ENCODE measurements around the gene TNFRSF6B.
A peak's percentile ranks its signal among the peaks of the same experiment; 100 is the strongest.
"Not testable (repeated sequence)": the region's sequence is repeated elsewhere in the genome, so short reads cannot be mapped to it uniquely, and the experiment has no call there.

The TNFRSF6B gene

GRCh38 chr20:63711085-63711645, 14.7 kb downstream of the TNFRSF6B start:
- no peak for DNase-seq

GRCh38 chr20:63712191-63712590, 15.7 kb downstream of the TNFRSF6B start:
- DNase-seq = no peak

- no peak for DNase-seq
These were observed 18.4 kb downstream of the TNFRSF6B start for GRCh38 chr20:63714858-63715257.

- no peak for DNase-seq
These were observed 22.5 kb downstream of the TNFRSF6B start for GRCh38 chr20:63718996-63719395.

GRCh38 chr20:63722967-63723622, 26.6 kb downstream of the TNFRSF6B start:
- DNase-seq = not testable (repeated sequence)

GRCh38 chr20:63730189-63730733, 33.8 kb downstream of the TNFRSF6B start:
- not testable (repeated sequence) for DNase-seq

GRCh38 chr20:63731410-63731809, 35.0 kb downstream of the TNFRSF6B start:
- DNase-seq = no peak

- no peak for DNase-seq
These were observed 36.0 kb downstream of the TNFRSF6B start for GRCh38 chr20:63732118-63733095.

- DNase-seq = no peak
These were observed 36.7 kb downstream of the TNFRSF6B start for GRCh38 chr20:63733117-63733516.

- no peak for DNase-seq
These were observed 37.2 kb downstream of the TNFRSF6B start for GRCh38 chr20:63733579-63734081.

- DNase-seq = no peak
These were observed 37.9 kb downstream of the TNFRSF6B start for GRCh38 chr20:63734111-63734945.

- DNase-seq = no peak
These were observed 38.8 kb downstream of the TNFRSF6B start for GRCh38 chr20:63734946-63735858.

GRCh38 chr20:63735859-63736718, 39.6 kb downstream of the TNFRSF6B start, which contains the start of gene LIME1:
TSS of gene LIME1 (plus strand) at chr20:63736664. CDS start at chr20:63737550, 886 bp downstream.
- DNase-seq = peak; percentile 52 to 58

GRCh38 chr20:63736893-63737694, 40.6 kb downstream of the TNFRSF6B start:
- peak; percentile 47 to 55 for DNase-seq

GRCh38 chr20:63737695-63737944, 41.2 kb downstream of the TNFRSF6B start:
- DNase-seq = no peak

GRCh38 chr20:63737945-63738686, 41.7 kb downstream of the TNFRSF6B start:
- DNase-seq = peak; percentile 42 to 46

- DNase-seq = peak; percentile 46 to 53
These were observed 42.3 kb downstream of the TNFRSF6B start for GRCh38 chr20:63738687-63739129.
